IMR-90 (cell line): ENCODE results near the gene S1PR2. TPM values are rescaled to one million over a fixed set of nuclear protein-coding genes. Genes with fewer than 3 reads are reported as not detected.

Experiments
- ATAC-seq: fragments of 200-7000 bp; cut with Tn5 transposase; 2 replicates; pipeline ENCODE4 v1.9.1; 2020; ENCODE audit warnings: low read depth, mild to moderate bottlenecking, moderate library complexity
- BruUV-seq: library from RNA; stranded (reverse); fragments of 400-500 nt; replicated peaks from 2 replicates; lab custom pipeline; 2021; lab: Mats Ljungman, UMichigan
- CTCF ChIA-PET: fragments of 300-600 bp; formaldehyde crosslinking; extraction: SDS; loops from one replicate; lab custom pipeline; 2021; ENCODE audit warnings: antibody characterized with exemption; lab: Yijun Ruan, JAX
- POLR2A ChIA-PET: fragments of 300-600 bp; sonication (Branson Sonifier 250); formaldehyde crosslinking; loops from one replicate; lab custom pipeline; 2022; ENCODE audit warnings: antibody characterized with exemption; ENCODE audit not compliant: unreplicated experiment; lab: Charles Lee
- DNase-seq: peaks from one replicate; pipeline ENCODE4 v3.0.0; 2013
- H2AFZ ChIP-seq: replicated peaks from 2 replicates; pipeline ENCODE3; 2013; ENCODE audit warnings: low read length, mild to moderate bottlenecking; ENCODE audit not compliant: poor library complexity
- H2AK5ac ChIP-seq: 2 replicates; pipeline ENCODE4 v1.6.1; 2013; ENCODE audit warnings: low read depth, low read length, inconsistent platforms
- H2AK9ac ChIP-seq: replicated peaks from 2 replicates; pipeline ENCODE3; 2013; ENCODE audit warnings: mild to moderate bottlenecking, low read depth, low read length, moderate library complexity; ENCODE audit not compliant: poor library complexity
- H2BK120ac ChIP-seq: 2 replicates; pipeline ENCODE4 v1.6.1; 2013; ENCODE audit warnings: low read depth, low read length, inconsistent platforms
- H2BK15ac ChIP-seq: 3 replicates; pipeline ENCODE4 v1.6.1; 2013; ENCODE audit warnings: low read depth, low read length, inconsistent platforms
- H2BK20ac ChIP-seq: 2 replicates; pipeline ENCODE4 v1.6.1; 2013; ENCODE audit warnings: low read depth, mild to moderate bottlenecking, inconsistent platforms, low read length, moderate library complexity
- H2BK5ac ChIP-seq: 2 replicates; pipeline ENCODE4 v1.6.1; 2013; ENCODE audit warnings: mild to moderate bottlenecking, low read depth, low read length, inconsistent platforms; ENCODE audit not compliant: poor library complexity, severe bottlenecking
- H3K14ac ChIP-seq: replicated peaks from 2 replicates; pipeline ENCODE4 v1.6.1; 2013; ENCODE audit warnings: low read depth, low read length, inconsistent platforms
- H3K18ac ChIP-seq: 2 replicates; pipeline ENCODE4 v1.6.1; 2013; ENCODE audit warnings: low read depth, low read length, control low read depth
- H3K23ac ChIP-seq: 2 replicates; pipeline ENCODE4 v1.6.1; 2013; ENCODE audit warnings: low read depth, low read length, inconsistent platforms
- H3K27ac ChIP-seq: 2 replicates; pipeline ENCODE4 v1.5.1; 2013; ENCODE audit warnings: mild to moderate bottlenecking, control low read depth, low read length; ENCODE audit not compliant: insufficient read depth
- H3K27me3 ChIP-seq: 2 replicates; pipeline ENCODE4 v1.6.1; 2013; ENCODE audit warnings: low read length; ENCODE audit not compliant: control insufficient read depth, insufficient read depth
- H3K36me3 ChIP-seq: 2 replicates; pipeline ENCODE4 v1.6.1; 2013; ENCODE audit warnings: low read length, mixed read lengths; ENCODE audit not compliant: control insufficient read depth, insufficient read depth
- H3K4ac ChIP-seq: 2 replicates; pipeline ENCODE4 v1.6.1; 2013; ENCODE audit warnings: low read depth, low read length, inconsistent platforms
- H3K4me1 ChIP-seq: 2 replicates; pipeline ENCODE4 v1.6.1; 2013; ENCODE audit warnings: low read length, mixed read lengths; ENCODE audit not compliant: control insufficient read depth, insufficient read depth
- H3K4me2 ChIP-seq: 2 replicates; pipeline ENCODE4 v1.6.1; 2013; ENCODE audit warnings: low read depth, mild to moderate bottlenecking, control low read depth, low read length, moderate library complexity
- H3K4me3 ChIP-seq: 2 replicates; pipeline ENCODE4 v1.5.1; 2013; ENCODE audit warnings: low read depth, mild to moderate bottlenecking, control low read depth, low read length, moderate library complexity; ENCODE audit not compliant: insufficient read depth
- H3K56ac ChIP-seq: 2 replicates; pipeline ENCODE4 v1.6.1; 2013; ENCODE audit warnings: low read length, inconsistent platforms; ENCODE audit not compliant: insufficient read depth; ENCODE audit errors: extremely low read depth
- H3K79me1 ChIP-seq, 2 experiments: 2 replicates each; pipeline ENCODE4 v1.6.1; 2013; ENCODE audit warnings: low read length in 2 of 2, inconsistent platforms in 1 of 2, low read depth in 1 of 2
- H3K9ac ChIP-seq: 2 replicates; pipeline ENCODE4 v1.6.1; 2013; ENCODE audit warnings: low read depth, low read length, control low read depth
- H3K9me1 ChIP-seq: 2 replicates; pipeline ENCODE4 v1.6.1; 2013; ENCODE audit warnings: low read length, inconsistent platforms; ENCODE audit not compliant: insufficient read depth
- H3K9me3 ChIP-seq: 2 replicates; pipeline ENCODE4 v1.6.1; 2013; ENCODE audit warnings: low read length; ENCODE audit not compliant: control insufficient read depth, insufficient read depth
- H4K20me1 ChIP-seq: 2 replicates; pipeline ENCODE4 v1.6.1; 2013; ENCODE audit warnings: low read length, inconsistent platforms; ENCODE audit not compliant: insufficient read depth
- H4K5ac ChIP-seq: 2 replicates; pipeline ENCODE4 v1.6.1; 2013; ENCODE audit warnings: mild to moderate bottlenecking, low read depth, low read length, control low read depth
- H4K8ac ChIP-seq, 2 experiments: 2 replicates each; pipeline ENCODE4 v1.6.1; 2013; ENCODE audit warnings: low read depth in 2 of 2, low read length in 2 of 2, control low read depth in 1 of 2, inconsistent platforms in 1 of 2
- H4K91ac ChIP-seq: 2 replicates; pipeline ENCODE4 v1.6.1; 2013; ENCODE audit warnings: low read depth, low read length, inconsistent platforms; ENCODE audit not compliant: insufficient read depth
- BHLHE40 ChIP-seq: fragments of 150-350 bp; IDR thresholded peaks from 2 replicates; pipeline ENCODE4 v1.6.1; 2016; ENCODE audit warnings: mild to moderate bottlenecking, low read depth, low read length
- CHD1 ChIP-seq: IDR thresholded peaks from 2 replicates; pipeline ENCODE4 v1.6.1; 2012; ENCODE audit warnings: low read depth, low read length, improper control_type of control experiment
- FOS ChIP-seq: fragments of 150-350 bp; IDR thresholded peaks from 2 replicates; pipeline ENCODE4 v1.6.1; 2016; ENCODE audit warnings: low read depth, low read length
- MAZ ChIP-seq: IDR thresholded peaks from 2 replicates; pipeline ENCODE4 v1.6.1; 2012; ENCODE audit warnings: low read depth, mild to moderate bottlenecking, low read length, improper control_type of control experiment, moderate library complexity, borderline replicate concordance
- MXI1 ChIP-seq: IDR thresholded peaks from 2 replicates; pipeline ENCODE4 v1.6.1; 2012; ENCODE audit warnings: low read depth, mild to moderate bottlenecking, low read length, moderate library complexity, borderline replicate concordance
- NFE2L2 ChIP-seq: fragments of 150-350 bp; IDR thresholded peaks from 2 replicates; pipeline ENCODE4 v1.6.1; 2016; ENCODE audit warnings: low read depth, mild to moderate bottlenecking, low read length
- RAD21 ChIP-seq: IDR thresholded peaks from 2 replicates; pipeline ENCODE4 v1.6.1; 2012; ENCODE audit warnings: low read length, improper control_type of control experiment
- RCOR1 ChIP-seq: IDR thresholded peaks from 2 replicates; pipeline ENCODE4 v1.6.1; 2012; ENCODE audit warnings: mild to moderate bottlenecking, low read length, improper control_type of control experiment; ENCODE audit not compliant: insufficient replicate concordance
- RFX5 ChIP-seq: IDR thresholded peaks from 2 replicates; pipeline ENCODE4 v1.8.0; 2012; ENCODE audit warnings: low read depth, mild to moderate bottlenecking, low read length, moderate library complexity
- WGBS, 2 experiments: methylation state at CpG; one replicate each; pipeline versions ENCODE4 v1.1.5 to v1.1.7; 2013; ENCODE audit warnings: missing lambda C conversion rate in 2 of 2; ENCODE audit not compliant: insufficient read length in 1 of 2; ENCODE audit errors: extremely low coverage in 2 of 2; 5-methylcytosine and 5-hydroxymethylcytosine counted together
- dilution Hi-C: fragments of 300-500 bp; cut with HindIII; formaldehyde crosslinking; loops from one replicate; pipeline ENCODE4 v1.14.3; 2018; ENCODE audit warnings: low sequenced_read_pairs; ENCODE audit not compliant: unreplicated experiment
- in situ Hi-C: fragments of 300-500 bp; cut with MboI; formaldehyde crosslinking; loops from 3 replicates; pipeline ENCODE4 v1.14.3; 2019; ENCODE audit warnings: low sequenced_read_pairs, inconsistent platforms, mixed read lengths
- intact Hi-C: fragments of 100-400 bp; cut with micrococcal nuclease; formaldehyde crosslinking; loops from 2 replicates; pipeline ENCODE4 v1.10.0; 2022
- polyA plus RNA-seq, 3 experiments: library from polyadenylated mRNA; depleted of rRNA; stranded (reverse); fragments of >200 nt; gene quantifications; 2 replicates each; pipeline ENCODE4 v1.2.3, GENCODE V29; 2012; ENCODE audit warnings: low replicate concordance in 1 of 3
- total RNA-seq: library from RNA; depleted of rRNA; stranded (reverse); fragments of >200 nt; gene quantifications from 2 replicates; pipeline ENCODE4 v1.2.3, GENCODE V29; 2012
- TF ChIP-seq, protein P1 (sequence below): conservative IDR thresholded peaks from 2 replicates; pipeline ENCODE4 v1.5.1; 2012; ENCODE audit warnings: mild to moderate bottlenecking, low read depth, low read length, improper control_type of control experiment
- TF ChIP-seq, protein P2 (sequence below): fragments of 150-350 bp; IDR thresholded peaks from 2 replicates; pipeline ENCODE4 v1.6.1; 2017; ENCODE audit warnings: mild to moderate bottlenecking, antibody characterized with exemption, low read length, low read depth

Gene S1PR2
- total and polyA plus RNA-seq, 2 of the 4 experiments (the other 2 are of a cell fraction) = 14.0 to 15.0 TPM

DNA sequence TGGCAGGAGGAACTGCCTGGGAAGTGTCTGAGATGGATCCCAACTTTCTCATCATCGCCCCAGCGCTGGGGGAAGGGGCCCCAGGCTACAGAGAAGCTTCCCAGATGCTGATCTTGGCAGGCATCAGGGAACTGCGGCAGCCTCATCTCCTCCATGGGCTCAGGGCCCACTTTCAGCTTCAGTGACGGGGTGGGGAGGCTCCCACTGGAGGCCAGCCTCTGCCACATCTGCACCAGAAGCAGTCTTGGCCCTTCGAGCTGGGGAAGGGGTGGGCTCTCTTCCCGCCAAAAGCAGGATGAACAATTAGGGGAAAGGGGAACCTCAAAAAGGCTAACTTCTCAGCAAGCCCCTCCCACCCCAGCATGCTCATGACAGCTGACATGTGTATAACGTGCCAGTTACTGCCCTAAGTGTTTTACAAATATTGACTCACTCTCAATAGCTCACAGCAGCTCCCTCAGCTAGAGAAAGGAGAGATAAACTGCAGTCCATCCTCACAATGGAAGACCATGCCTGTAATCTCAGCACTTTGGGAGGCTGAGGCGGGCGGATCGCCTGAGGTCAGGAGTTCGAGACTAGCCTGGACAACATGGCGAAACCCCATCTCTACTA, 7.1 kb upstream of the S1PR2 start (continued):
- TF ChIP-seq MXI1 (peak; percentile 83), RCOR1 (no peak)

DNA sequence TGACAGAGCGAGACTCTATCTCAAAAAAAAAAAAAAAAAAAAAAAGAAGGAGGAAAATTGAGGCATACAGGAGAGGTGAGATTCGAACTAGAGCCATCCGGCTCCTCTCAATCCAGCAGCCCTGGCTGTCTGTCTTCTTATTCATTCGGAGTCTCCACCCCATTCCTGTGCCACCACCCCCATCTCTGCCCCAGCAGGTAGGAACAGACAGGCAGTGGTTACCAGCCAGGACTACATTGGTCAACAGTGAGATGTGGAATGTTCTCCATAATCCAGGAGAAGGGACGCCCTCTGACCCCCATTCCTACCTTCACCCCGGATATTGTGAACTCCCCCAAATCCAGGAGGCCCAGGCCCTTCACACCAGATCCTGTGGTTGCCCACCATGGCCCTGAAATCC, 6.6 kb upstream of the S1PR2 start:
- no peaks in the 10 kb centered on the region for H3K27me3 ChIP-seq
- H3K4ac ChIP-seq = peak overlapping the region; percentile 93
- H3K4me3 ChIP-seq = no peak overlapping the region
- H3K23ac ChIP-seq = peak overlapping the region; percentile 82; the same call in 1 of the 2 replicates
- CTCF ChIA-PET = interaction anchor here (0.6 to 0.9 kb wide), 2 partner anchors 12 to 293 kb away, joined by 4 to 7 read pairs; no protein-coding TSS in a partner anchor
- in situ Hi-C loops (no loop called here), dilution Hi-C loops (no loop called here), intact Hi-C loops (loop anchor here (1.0 kb wide), 1 partner anchor 13 kb away; no protein-coding TSS in a partner anchor)
- peak overlapping the region; percentile 89 for H3K18ac ChIP-seq
- H3K4me1 ChIP-seq = peaks cover 12% of the 10 kb centered on the region
- peak overlapping the region; percentile 13 to 91; a peak in 3 of 4 replicates for H4K8ac ChIP-seq
- peak overlapping the region; percentile 89; the same call in 1 of the 2 replicates for H2BK20ac ChIP-seq
- no peaks in the 10 kb centered on the region for H3K36me3 ChIP-seq
- peak; percentile 40 for ATAC-seq
- H2AK9ac ChIP-seq = peak overlapping the region; percentile 95
- no peaks in the 10 kb centered on the region for H3K79me1 ChIP-seq
- peak overlapping the region; percentile 77 for H3K14ac ChIP-seq
- no peak overlapping the region for H3K56ac ChIP-seq
- no peak for DNase-seq
- peak overlapping the region; percentile 92 for H2AK5ac ChIP-seq
- peak overlapping the region; percentile 90 for H2BK5ac ChIP-seq
- H4K91ac ChIP-seq = peak overlapping the region; percentile 85
- peak overlapping the region; percentile 91 for H2AFZ ChIP-seq
- peaks cover 5% of the 10 kb centered on the region for H3K9me1 ChIP-seq
- no peaks in the 10 kb centered on the region for H4K20me1 ChIP-seq
- no CpG with 5 or more reads among the region's 6 CpGs for WGBS, 2 experiments
- peak overlapping the region; percentile 88 for H4K5ac ChIP-seq
- H3K4me2 ChIP-seq = peak overlapping the region; percentile 26
- H2BK120ac ChIP-seq = peak overlapping the region; percentile 98
- POLR2A ChIA-PET = no interaction called here
- no TSS peak for BruUV-seq
- peak overlapping the region; percentile 21; the same call in 1 of the 2 replicates for H3K9ac ChIP-seq
- H3K27ac ChIP-seq = peak overlapping the region; percentile 66; the same call in 1 of the 2 replicates
- H3K9me3 ChIP-seq = no peaks in the 10 kb centered on the region
- H2BK15ac ChIP-seq = peak overlapping the region; percentile 86; the same call in 1 of the 3 replicates
- no peak for TF ChIP-seq RCOR1
- no peak for TF ChIP-seq BHLHE40
- no peak for TF ChIP-seq NFE2L2
- no peak for TF ChIP-seq RFX5
- TF ChIP-seq, protein P1, sequence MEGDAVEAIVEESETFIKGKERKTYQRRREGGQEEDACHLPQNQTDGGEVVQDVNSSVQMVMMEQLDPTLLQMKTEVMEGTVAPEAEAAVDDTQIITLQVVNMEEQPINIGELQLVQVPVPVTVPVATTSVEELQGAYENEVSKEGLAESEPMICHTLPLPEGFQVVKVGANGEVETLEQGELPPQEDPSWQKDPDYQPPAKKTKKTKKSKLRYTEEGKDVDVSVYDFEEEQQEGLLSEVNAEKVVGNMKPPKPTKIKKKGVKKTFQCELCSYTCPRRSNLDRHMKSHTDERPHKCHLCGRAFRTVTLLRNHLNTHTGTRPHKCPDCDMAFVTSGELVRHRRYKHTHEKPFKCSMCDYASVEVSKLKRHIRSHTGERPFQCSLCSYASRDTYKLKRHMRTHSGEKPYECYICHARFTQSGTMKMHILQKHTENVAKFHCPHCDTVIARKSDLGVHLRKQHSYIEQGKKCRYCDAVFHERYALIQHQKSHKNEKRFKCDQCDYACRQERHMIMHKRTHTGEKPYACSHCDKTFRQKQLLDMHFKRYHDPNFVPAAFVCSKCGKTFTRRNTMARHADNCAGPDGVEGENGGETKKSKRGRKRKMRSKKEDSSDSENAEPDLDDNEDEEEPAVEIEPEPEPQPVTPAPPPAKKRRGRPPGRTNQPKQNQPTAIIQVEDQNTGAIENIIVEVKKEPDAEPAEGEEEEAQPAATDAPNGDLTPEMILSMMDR = no peak
- TF ChIP-seq RAD21 = no peak
- TF ChIP-seq MAZ = no peak
- no peak for TF ChIP-seq FOS
- TF ChIP-seq, protein P2, sequence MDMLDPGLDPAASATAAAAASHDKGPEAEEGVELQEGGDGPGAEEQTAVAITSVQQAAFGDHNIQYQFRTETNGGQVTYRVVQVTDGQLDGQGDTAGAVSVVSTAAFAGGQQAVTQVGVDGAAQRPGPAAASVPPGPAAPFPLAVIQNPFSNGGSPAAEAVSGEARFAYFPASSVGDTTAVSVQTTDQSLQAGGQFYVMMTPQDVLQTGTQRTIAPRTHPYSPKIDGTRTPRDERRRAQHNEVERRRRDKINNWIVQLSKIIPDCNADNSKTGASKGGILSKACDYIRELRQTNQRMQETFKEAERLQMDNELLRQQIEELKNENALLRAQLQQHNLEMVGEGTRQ = no peak
- TF ChIP-seq MXI1 = no peak
- no peak for TF ChIP-seq CHD1
